ACHN (cell line): ENCODE measurements around the gene CUL7.
"Not testable (repeated sequence)": the region's sequence is repeated elsewhere in the genome, so short reads cannot be mapped to it uniquely, and the experiment has no call there.

Experiments used
- DNase-seq: peaks from one replicate; pipeline ENCODE4 v3.0.0-alpha.2; 2015
- in situ Hi-C: cut with HindIII; loops from 2 replicates; pipeline ENCODE4 v1.10.0; 2017; ENCODE audit warnings: low sequenced_read_pairs, low pct_ligation_motif_present, low pct_unique_long_range_greater_than_20kb

Gene CUL7

GRCh38 chr6:43024436-43024835 is 29.2 kb downstream of the CUL7 start:
- no peak for DNase-seq
- in situ Hi-C loops = no loop called here

GRCh38 chr6:43021270-43022047 is 32.2 kb downstream of the CUL7 start, which contains the start of gene RRP36:
Gene RRP36, plus strand, starts transcription at chr6:43021623. Its CDS starts 32 bp downstream, at chr6:43021655.
- in situ Hi-C loops = no loop called here
- peak; percentile 72 for DNase-seq

- DNase-seq = no peak
- in situ Hi-C loops = no loop called here
Measured at GRCh38 chr6:43020847-43021246, 32.8 kb downstream of the CUL7 start.

- in situ Hi-C loops = no loop called here
- DNase-seq = no peak
Measured at GRCh38 chr6:43020052-43020705, 33.5 kb downstream of the CUL7 start.

- DNase-seq = no peak
- in situ Hi-C loops = no loop called here
Measured at GRCh38 chr6:43019152-43019551, 34.5 kb downstream of the CUL7 start.

- in situ Hi-C loops = no loop called here
Measured at GRCh38 chr6:43016943-43017334, 36.7 kb downstream of the CUL7 start.

GRCh38 chr6:43016176-43016942 is 37.3 kb downstream of the CUL7 start:
- in situ Hi-C loops = no loop called here
- no peak for DNase-seq

More at GRCh38 chr6:43016943-43017334, 36.7 kb downstream of the CUL7 start:
- no peak for DNase-seq

GRCh38 chr6:43014434-43014909 is 39.2 kb downstream of the CUL7 start:
- peak; percentile 50 for DNase-seq

GRCh38 chr6:43013843-43014433 is 39.7 kb downstream of the CUL7 start, which contains the start of the genes KLHDC3 and MEA1:
Gene KLHDC3, plus strand, starts transcription at chr6:43014249. Its CDS starts 2,944 bp downstream, at chr6:43017193.
Gene MEA1, minus strand, starts transcription at chr6:43013946. Its CDS starts 133 bp downstream, at chr6:43013813.
- DNase-seq = peak; percentile 98
- in situ Hi-C loops = no loop called here

More at GRCh38 chr6:43014434-43014909, 39.2 kb downstream of the CUL7 start:
- in situ Hi-C loops = no loop called here

GRCh38 chr6:43013097-43013842 is 40.4 kb downstream of the CUL7 start:
- DNase-seq = no peak
- in situ Hi-C loops = no loop called here

GRCh38 chr6:43012364-43012763 is 41.3 kb downstream of the CUL7 start:
- no peak for DNase-seq
- in situ Hi-C loops = no loop called here

GRCh38 chr6:43011207-43011606 is 42.4 kb downstream of the CUL7 start:
- in situ Hi-C loops = no loop called here

GRCh38 chr6:43009124-43009523 is 44.5 kb downstream of the CUL7 start:
- DNase-seq = peak; percentile 42
- in situ Hi-C loops = no loop called here

More at GRCh38 chr6:43011207-43011606, 42.4 kb downstream of the CUL7 start:
- DNase-seq = no peak

- in situ Hi-C loops = no loop called here
- DNase-seq = no peak
Measured at GRCh38 chr6:43007126-43007525, 46.5 kb downstream of the CUL7 start.

GRCh38 chr6:43006251-43006650 is 47.4 kb downstream of the CUL7 start:
- no peak for DNase-seq
- in situ Hi-C loops = no loop called here

- DNase-seq = no peak
- in situ Hi-C loops = no loop called here
Measured at GRCh38 chr6:43005844-43006243, 47.8 kb downstream of the CUL7 start.

- in situ Hi-C loops = no loop called here
- no peak for DNase-seq
Measured at GRCh38 chr6:43001843-43002242, 51.8 kb downstream of the CUL7 start.

- in situ Hi-C loops = not testable (repeated sequence)
Measured at GRCh38 chr6:42998205-42998604, 55.4 kb downstream of the CUL7 start.

More at GRCh38 chr6:42998205-42998604, 55.4 kb downstream of the CUL7 start:
- DNase-seq = not testable (repeated sequence)
